Testis (tissue), 2 donors: Measurements from ENCODE around the gene MYBPC1.

Source experiments
- POLR2A ChIP-seq: fragments of 450-650 bp; IDR thresholded peaks from one replicate; pipeline ENCODE4 v1.6.1; 2017; ENCODE audit warnings: antibody characterized with exemption, mild to moderate bottlenecking, moderate library complexity
- TF ChIP-seq, protein P1 (sequence below), 3 experiments: fragments of 450-650 bp in 2 of 3; fragments of 200-600 bp in 1 of 3; sonication (generic) in 1 of 3; IDR thresholded peaks; one replicate each; pipeline ENCODE4 v1.5.1; 2016 to 2019; ENCODE audit warnings: antibody characterized with exemption in 3 of 3, mild to moderate bottlenecking in 2 of 3, moderate library complexity in 1 of 3

DNA sequence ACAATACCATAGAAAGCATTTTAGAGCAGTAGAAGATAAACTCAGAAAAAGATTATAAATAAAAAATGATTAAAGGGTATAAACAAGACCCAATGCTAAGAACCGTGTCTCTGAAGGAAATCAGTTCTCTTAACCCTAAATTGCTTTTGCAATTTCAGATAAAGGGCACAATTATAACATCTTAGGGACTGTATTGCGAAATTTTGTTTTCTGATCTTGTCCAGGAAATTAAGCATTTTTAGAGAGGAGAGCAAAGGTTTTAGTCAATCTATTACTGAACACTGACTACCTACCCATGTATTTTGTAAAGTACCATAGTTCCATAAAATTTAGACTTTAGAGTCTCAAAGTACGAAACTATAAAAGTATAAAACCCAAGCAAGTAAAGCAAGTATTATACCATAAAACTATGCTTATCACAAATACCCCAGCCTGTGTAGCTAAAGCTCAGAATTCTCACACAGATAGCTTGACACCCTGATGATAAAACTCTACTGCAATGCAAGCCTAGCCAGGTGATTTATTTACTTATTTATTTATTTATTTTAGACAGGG lies 95.8 kb downstream of the MYBPC1 start:
- TF ChIP-seq, protein P1, sequence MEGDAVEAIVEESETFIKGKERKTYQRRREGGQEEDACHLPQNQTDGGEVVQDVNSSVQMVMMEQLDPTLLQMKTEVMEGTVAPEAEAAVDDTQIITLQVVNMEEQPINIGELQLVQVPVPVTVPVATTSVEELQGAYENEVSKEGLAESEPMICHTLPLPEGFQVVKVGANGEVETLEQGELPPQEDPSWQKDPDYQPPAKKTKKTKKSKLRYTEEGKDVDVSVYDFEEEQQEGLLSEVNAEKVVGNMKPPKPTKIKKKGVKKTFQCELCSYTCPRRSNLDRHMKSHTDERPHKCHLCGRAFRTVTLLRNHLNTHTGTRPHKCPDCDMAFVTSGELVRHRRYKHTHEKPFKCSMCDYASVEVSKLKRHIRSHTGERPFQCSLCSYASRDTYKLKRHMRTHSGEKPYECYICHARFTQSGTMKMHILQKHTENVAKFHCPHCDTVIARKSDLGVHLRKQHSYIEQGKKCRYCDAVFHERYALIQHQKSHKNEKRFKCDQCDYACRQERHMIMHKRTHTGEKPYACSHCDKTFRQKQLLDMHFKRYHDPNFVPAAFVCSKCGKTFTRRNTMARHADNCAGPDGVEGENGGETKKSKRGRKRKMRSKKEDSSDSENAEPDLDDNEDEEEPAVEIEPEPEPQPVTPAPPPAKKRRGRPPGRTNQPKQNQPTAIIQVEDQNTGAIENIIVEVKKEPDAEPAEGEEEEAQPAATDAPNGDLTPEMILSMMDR (IDR thresholded peaks at IDR 0.05), result no peak
- no peak for TF ChIP-seq POLR2A
